Mucosa of stomach (tissue), 1 donor: ENCODE results near the gene TNFAIP2.

Experiments
- H3K27me3 ChIP-seq: one replicate; pipeline ENCODE4 v1.7.0; 2013; ENCODE audit warnings: mild to moderate bottlenecking, low read length; ENCODE audit not compliant: control insufficient read depth, insufficient read depth
- H3K36me3 ChIP-seq: one replicate; pipeline ENCODE4 v1.7.0; 2013; ENCODE audit warnings: low read length; ENCODE audit not compliant: control insufficient read depth, insufficient read depth
- H3K4me1 ChIP-seq: one replicate; pipeline ENCODE4 v1.7.0; 2013; ENCODE audit warnings: mild to moderate bottlenecking, low read length; ENCODE audit not compliant: control insufficient read depth, insufficient read depth
- H3K4me3 ChIP-seq: one replicate; pipeline ENCODE4 v1.7.0; 2013; ENCODE audit warnings: low read length
- H3K9ac ChIP-seq: one replicate; pipeline ENCODE4 v1.7.0; 2013; ENCODE audit warnings: mild to moderate bottlenecking, low read length, moderate library complexity
- H3K9me3 ChIP-seq: one replicate; pipeline ENCODE4 v1.7.0; 2013; ENCODE audit warnings: mild to moderate bottlenecking, low read length, moderate library complexity; ENCODE audit not compliant: control insufficient read depth
- donor health status: Pancreatic carcinoma.

The TNFAIP2 gene

GRCh38 chr14:103186241-103186822 is 63.1 kb downstream of the TNFAIP2 start:
- H3K36me3 ChIP-seq: no peaks in the 10 kb centered on the region
- no peak overlapping the region for H3K9ac ChIP-seq
- H3K4me1 ChIP-seq: peaks cover 14% of the 10 kb centered on the region
- no peak overlapping the region for H3K4me3 ChIP-seq
- H3K9me3 ChIP-seq: no peaks in the 10 kb centered on the region
- H3K27me3 ChIP-seq: peaks cover 9% of the 10 kb centered on the region
